ENCODE results near the gene RTN4RL1.
"Not testable (repeated sequence)": the region's sequence is repeated elsewhere in the genome, so short reads cannot be mapped to it uniquely, and the experiment has no call there.

The RTN4RL1 gene

GRCh38 chr17:1896243-1897104 is 128.7 kb downstream of the RTN4RL1 start:
- DNase-seq (ENCODE audit: low read depth in 2 of 2), result no peak

GRCh38 chr17:1895479-1895878 is 129.7 kb downstream of the RTN4RL1 start:
- not testable (repeated sequence) for DNase-seq (ENCODE audit: low read depth in 2 of 2)

- no peak for DNase-seq (ENCODE audit: low read depth in 2 of 2)
These were observed 130.3 kb downstream of the RTN4RL1 start for GRCh38 chr17:1894753-1895339.

- no peak for DNase-seq (ENCODE audit: low read depth in 2 of 2)
These were observed 134.2 kb downstream of the RTN4RL1 start for GRCh38 chr17:1890758-1891450.

- no peak for DNase-seq (ENCODE audit: low read depth in 2 of 2)
These were observed 136.4 kb downstream of the RTN4RL1 start for GRCh38 chr17:1888741-1889140.
